ENCODE measurements around the gene VPS16.

The VPS16 gene

GRCh38 chr20:2902818-2903217, 62.3 kb downstream of the VPS16 start:
- H3K9me3 ChIP-seq (ENCODE audit: insufficient read depth, low read length), result no peaks in the 10 kb centered on the region
- H3K9me2 ChIP-seq (replicated peaks; ENCODE audit: insufficient read depth, low read length), result no peaks in the 10 kb centered on the region
- no peak overlapping the region for H3K4me3 ChIP-seq (ENCODE audit: insufficient read depth, low read length, poor library complexity, severe bottlenecking)
- TF ChIP-seq CTCF (IDR thresholded peaks at IDR 0.05; ENCODE audit: insufficient read depth, low read length, poor library complexity, severe bottlenecking) (no peak), EZH2phosphoT487 (conservative IDR thresholded peaks at IDR 0.05; ENCODE audit: low read length) (no peak)
- no peak overlapping the region for H3K4me2 ChIP-seq (ENCODE audit: low read depth, low read length, poor library complexity, severe bottlenecking)
- H3K9ac ChIP-seq (ENCODE audit: low read length), result no peak overlapping the region
- peaks cover 71% of the 10 kb centered on the region for H3K79me2 ChIP-seq (ENCODE audit: insufficient read depth, low read length)
- peaks cover 3% of the 10 kb centered on the region; the same call in 1 of the 2 replicates for H3F3A ChIP-seq (ENCODE audit: insufficient read depth)
- no peak overlapping the region for H2AFZ ChIP-seq (ENCODE audit: low read depth, low read length, severe bottlenecking)
- H3K27me3 ChIP-seq (ENCODE audit: low read length), result no peaks in the 10 kb centered on the region
- no peaks in the 10 kb centered on the region for H3K36me3 ChIP-seq (ENCODE audit: low read length)
- no peak overlapping the region for H3K27ac ChIP-seq (ENCODE audit: low read depth, low read length)
- no peaks in the 10 kb centered on the region for H4K20me1 ChIP-seq (ENCODE audit: low read depth, low read length)

GRCh38 chr20:2903686-2904085, 63.1 kb downstream of the VPS16 start:
- peaks cover 71% of the 10 kb centered on the region for H3K79me2 ChIP-seq (ENCODE audit: insufficient read depth, low read length)
- H4K20me1 ChIP-seq (ENCODE audit: low read depth, low read length), result no peaks in the 10 kb centered on the region
- H3K27me3 ChIP-seq (ENCODE audit: low read length), result no peaks in the 10 kb centered on the region
- no peak overlapping the region for H2AFZ ChIP-seq (ENCODE audit: low read depth, low read length, severe bottlenecking)
- H3K9me3 ChIP-seq (ENCODE audit: insufficient read depth, low read length), result no peaks in the 10 kb centered on the region
- H3K4me2 ChIP-seq (ENCODE audit: low read depth, low read length, poor library complexity, severe bottlenecking), result no peak overlapping the region
- H3K36me3 ChIP-seq (ENCODE audit: low read length), result no peaks in the 10 kb centered on the region
- peaks cover 3% of the 10 kb centered on the region; the same call in 1 of the 2 replicates for H3F3A ChIP-seq (ENCODE audit: insufficient read depth)
- TF ChIP-seq CTCF (IDR thresholded peaks at IDR 0.05; ENCODE audit: insufficient read depth, low read length, poor library complexity, severe bottlenecking) (no peak), EZH2phosphoT487 (conservative IDR thresholded peaks at IDR 0.05; ENCODE audit: low read length) (no peak)
- no peak overlapping the region for H3K27ac ChIP-seq (ENCODE audit: low read depth, low read length)
- H3K9ac ChIP-seq (ENCODE audit: low read length), result no peak overlapping the region
- H3K9me2 ChIP-seq (replicated peaks; ENCODE audit: insufficient read depth, low read length), result no peaks in the 10 kb centered on the region
- H3K4me3 ChIP-seq (ENCODE audit: insufficient read depth, low read length, poor library complexity, severe bottlenecking), result no peak overlapping the region

- Histone ChIP-seq H3F3A (ENCODE audit: insufficient read depth) (peaks cover 3% of the 10 kb centered on the region; the same call in 1 of the 2 replicates), H3K27ac (ENCODE audit: low read depth, low read length) (no peak overlapping the region), H3K79me2 (ENCODE audit: insufficient read depth, low read length) (peaks cover 43% of the 10 kb centered on the region)
Measured at GRCh38 chr20:2907519-2907918, 67.0 kb downstream of the VPS16 start.

More at GRCh38 chr20:2907519-2907918, 67.0 kb downstream of the VPS16 start:
- Histone ChIP-seq H2AFZ (ENCODE audit: low read depth, low read length, severe bottlenecking) (no peak overlapping the region), H3K36me3 (ENCODE audit: low read length) (peaks cover 2% of the 10 kb centered on the region; the same call in 1 of the 2 replicates), H4K20me1 (ENCODE audit: low read depth, low read length) (no peaks in the 10 kb centered on the region), H3K9me2 (replicated peaks; ENCODE audit: insufficient read depth, low read length) (no peaks in the 10 kb centered on the region), H3K9ac (ENCODE audit: low read length) (no peak overlapping the region), H3K27me3 (ENCODE audit: low read length) (no peaks in the 10 kb centered on the region), H3K9me3 (ENCODE audit: insufficient read depth, low read length) (no peaks in the 10 kb centered on the region), H3K4me2 (ENCODE audit: low read depth, low read length, poor library complexity, severe bottlenecking) (no peak overlapping the region), H3K4me3 (ENCODE audit: insufficient read depth, low read length, poor library complexity, severe bottlenecking) (no peak overlapping the region)
- TF ChIP-seq CTCF (IDR thresholded peaks at IDR 0.05; ENCODE audit: insufficient read depth, low read length, poor library complexity, severe bottlenecking) (no peak), EZH2phosphoT487 (conservative IDR thresholded peaks at IDR 0.05; ENCODE audit: low read length) (no peak)

Measured in SU-DHL-6 (cell line).